ENCODE data around the gene S100A13. TPM values are rescaled to one million over a fixed set of nuclear protein-coding genes. Genes with fewer than 3 reads are reported as not detected.

S100A13 gene
- total and polyA plus RNA-seq, 9 of the 15 experiments (the other 6 are each of a cell fraction or from before 2014, with no cell fraction given) = 41.9 to 129 (median 58.0) TPM

GRCh38 chr1:153608742-153609584, 18.3 kb downstream of the S100A13 start (continued):
- TF ChIP-seq ZNF224 (CRISPR knock-in tag; IDR thresholded peaks at IDR 0.05) = no peak
- TF ChIP-seq AFF1 (IDR thresholded peaks at IDR 0.05; ENCODE audit: low read depth in 1 of 2, partially characterized antibody in 2 of 2) = no peak
- no peak for TF ChIP-seq USF2 (CRISPR knock-in tag; IDR thresholded peaks at IDR 0.05)
- no peak for TF ChIP-seq E2F8 (IDR thresholded peaks at IDR 0.05; ENCODE audit: low read depth, partially characterized antibody)
- peak; percentile 86; the same call in 1 of the 2 replicates for TF ChIP-seq DPF2 (IDR thresholded peaks at IDR 0.05)
- TF ChIP-seq ARNT (IDR thresholded peaks at IDR 0.05) = no peak
- no peak for TF ChIP-seq KLF13 (tag; IDR thresholded peaks at IDR 0.05; ENCODE audit: borderline replicate concordance, low read depth)
- TF ChIP-seq KLF16 (IDR thresholded peaks at IDR 0.05) = peak; percentile 31; the same call in 1 of the 2 replicates
- TF ChIP-seq MTF1 (CRISPR knock-in tag; IDR thresholded peaks at IDR 0.05; ENCODE audit: borderline replicate concordance) = no peak
- TF ChIP-seq ZNF12 (CRISPR knock-in tag; IDR thresholded peaks at IDR 0.05) = no peak
- no peak for TF ChIP-seq HNRNPL (IDR thresholded peaks at IDR 0.05; ENCODE audit: low read depth, low read length)
- TF ChIP-seq HNRNPLL (IDR thresholded peaks at IDR 0.05; ENCODE audit: low read depth, low read length, poor library complexity, severe bottlenecking) = no peak
- no peak for TF ChIP-seq ZNF507 (tag; conservative IDR thresholded peaks at IDR 0.05)
- TF ChIP-seq PTBP1 (IDR thresholded peaks at IDR 0.05; ENCODE audit: low read depth, low read length) = no peak

All from K562 (cell line).